GM18951 (cell line): ENCODE measurements around the gene CEBPG.

Experiments
- POLR2A ChIP-seq: IDR thresholded peaks from 4 replicates; pipeline ENCODE4 v1.6.1; 2011; ENCODE audit warnings: mild to moderate bottlenecking; ENCODE audit not compliant: insufficient read length, insufficient read depth; ENCODE audit errors: extremely low read depth
- in situ Hi-C: fragments of 300-500 bp; cut with MboI; formaldehyde crosslinking; loops from one replicate; pipeline ENCODE4 v1.12.0; 2022; ENCODE audit warnings: low sequenced_read_pairs, mixed read lengths, inconsistent platforms; ENCODE audit not compliant: unreplicated experiment

The CEBPG gene

GRCh38 chr19:33399081-33399744 lies 25.7 kb downstream of the CEBPG start:
- no peak for TF ChIP-seq POLR2A
- in situ Hi-C loops, result no loop called here

- TF ChIP-seq POLR2A, result no peak
- in situ Hi-C loops, result loop anchor here (10.0 kb wide), 1 partner anchor 165 kb away; no protein-coding TSS in a partner anchor
Observed at GRCh38 chr19:33399745-33400681, 26.5 kb downstream of the CEBPG start.

- TF ChIP-seq POLR2A, result no peak
- in situ Hi-C loops, result loop anchor here (10.0 kb wide), 1 partner anchor 166 kb away; no protein-coding TSS in a partner anchor
Observed at GRCh38 chr19:33400856-33401682, 27.6 kb downstream of the CEBPG start.

- in situ Hi-C loops, result loop anchor here (10.0 kb wide), 1 partner anchor 167 kb away; no protein-coding TSS in a partner anchor
- TF ChIP-seq POLR2A, result no peak
Observed at GRCh38 chr19:33401683-33402420, 28.3 kb downstream of the CEBPG start.

GRCh38 chr19:33402421-33403220 lies 29.1 kb downstream of the CEBPG start:
- no peak for TF ChIP-seq POLR2A
- in situ Hi-C loops, result loop anchor here (10.0 kb wide), 1 partner anchor 168 kb away; no protein-coding TSS in a partner anchor

- in situ Hi-C loops, result loop anchor here (10.0 kb wide), 1 partner anchor 169 kb away; no protein-coding TSS in a partner anchor
- no peak for TF ChIP-seq POLR2A
Observed at GRCh38 chr19:33403221-33403972, 29.9 kb downstream of the CEBPG start.

- TF ChIP-seq POLR2A, result no peak
- in situ Hi-C loops, result loop anchor here (10.0 kb wide), 1 partner anchor 169 kb away; no protein-coding TSS in a partner anchor
Observed at GRCh38 chr19:33403973-33404304, 30.4 kb downstream of the CEBPG start.

- in situ Hi-C loops, result loop anchor here (10.0 kb wide), 1 partner anchor 170 kb away; no protein-coding TSS in a partner anchor
- no peak for TF ChIP-seq POLR2A
Observed at GRCh38 chr19:33404506-33405253, 31.2 kb downstream of the CEBPG start.

GRCh38 chr19:33405254-33405552 lies 31.7 kb downstream of the CEBPG start:
- TF ChIP-seq POLR2A, result no peak
- in situ Hi-C loops, result loop anchor here (10.0 kb wide), 1 partner anchor 170 kb away; no protein-coding TSS in a partner anchor
